GM12878 (cell line): ENCODE results near the gene SNED1. TPM values are rescaled to one million over a fixed set of nuclear protein-coding genes. Genes with fewer than 3 reads are reported as not detected.

Experiments
- ASH2L ChIP-seq: fragments of 300-600, 200-600 bp; sonication (generic); IDR thresholded peaks from 2 replicates; pipeline ENCODE4 v1.6.1; 2017; ENCODE audit warnings: low read depth, mild to moderate bottlenecking, borderline replicate concordance
- BCL11A ChIP-seq: IDR thresholded peaks from 2 replicates; pipeline ENCODE4 v1.6.1; 2011; ENCODE audit warnings: low read depth, low read length
- BHLHE40 ChIP-seq, 2 experiments: fragments of 450-650 bp in 1 of 2; IDR thresholded peaks; 2 replicates each; pipeline ENCODE4 v1.6.1; 2011 to 2017; ENCODE audit warnings: low read depth in 2 of 2, borderline replicate concordance in 1 of 2, improper control_type of control experiment in 1 of 2, low read length in 1 of 2, mild to moderate bottlenecking in 1 of 2
- BRCA1 ChIP-seq: IDR thresholded peaks from 2 replicates; pipeline ENCODE4 v1.6.1; 2011; ENCODE audit warnings: low read depth, low read length, improper control_type of control experiment
- EED ChIP-seq: sonication (generic); IDR thresholded peaks from 2 replicates; pipeline ENCODE4 v1.6.1; 2016; ENCODE audit warnings: antibody characterized with exemption, low read depth
- ETV6 ChIP-seq, 2 experiments: fragments of 450-650 bp in 1 of 2; IDR thresholded peaks in 1 of 2; conservative IDR thresholded peaks in 1 of 2; 2 replicates each; pipeline ENCODE4 v1.6.1; 2014; ENCODE audit warnings: antibody characterized with exemption in 1 of 2, borderline replicate concordance in 1 of 2, low read depth in 1 of 2, mild to moderate bottlenecking in 1 of 2, moderate library complexity in 1 of 2
- IRF4 ChIP-seq: IDR thresholded peaks from 2 replicates; pipeline ENCODE4 v1.6.1; 2011; ENCODE audit warnings: low read depth, low read length
- NBN ChIP-seq: fragments of 450-650 bp; IDR thresholded peaks from 2 replicates; pipeline ENCODE4 v1.6.1; 2016
- NFYA ChIP-seq: IDR thresholded peaks from 2 replicates; pipeline ENCODE4 v1.6.1; 2011; ENCODE audit warnings: low read depth, mild to moderate bottlenecking, low read length, improper control_type of control experiment, borderline replicate concordance
- NR2F1 ChIP-seq: fragments of 450-650 bp; conservative IDR thresholded peaks from 2 replicates; pipeline ENCODE4 v1.6.1; 2017; ENCODE audit warnings: mild to moderate bottlenecking
- POLR2A ChIP-seq: IDR thresholded peaks from 2 replicates; pipeline ENCODE4 v1.6.1; 2011; ENCODE audit warnings: low read depth, mild to moderate bottlenecking, low read length
- POLR2AphosphoS5 ChIP-seq: IDR thresholded peaks from 2 replicates; pipeline ENCODE4 v1.6.1; 2011; ENCODE audit warnings: mild to moderate bottlenecking, low read length, inconsistent platforms
- SREBF2 ChIP-seq: IDR thresholded peaks from 2 replicates; pipeline ENCODE4 v1.6.1; 2012; ENCODE audit warnings: mild to moderate bottlenecking, low read length
- STAT1 ChIP-seq: fragments of 450-650 bp; conservative IDR thresholded peaks from 2 replicates; pipeline ENCODE4 v1.6.1; 2014; ENCODE audit warnings: antibody characterized with exemption, mild to moderate bottlenecking
- STAT3 ChIP-seq: IDR thresholded peaks from 2 replicates; pipeline ENCODE4 v1.6.1; 2011; ENCODE audit warnings: low read depth, low read length, improper control_type of control experiment
- ZBED1 ChIP-seq: IDR thresholded peaks from 2 replicates; pipeline ENCODE4 v1.6.1; 2016; ENCODE audit warnings: borderline replicate concordance
- polyA plus RNA-seq, 11 experiments: library from polyadenylated mRNA; depleted of rRNA in 4 of 11; unstranded in 6 of 11; stranded (reverse) in 5 of 11; fragments of >200 nt; fragmentation: Nextera tagmentation in 4 of 11; fragmentation: Illumina TruSeq in 1 of 11; extraction: Ambion mirVana in 4 of 11; extraction: Trizol in 1 of 11; gene quantifications; 1 replicate in 1 of 11; 2 replicates in 10 of 11; pipeline versions ENCODE4 v1.2.1 to v1.2.3, GENCODE V29; 2011 to 2016; ENCODE audit warnings: inconsistent platforms in 2 of 11, missing spikeins in 2 of 11, low read depth in 1 of 11
- total RNA-seq, 4 experiments: library from RNA; depleted of rRNA in 3 of 4; stranded (reverse); fragments of >200 nt in 3 of 4; fragmentation: Illumina TruSeq in 1 of 4; extraction: Trizol in 1 of 4; gene quantifications; 2 replicates each; pipeline versions ENCODE4 v1.2.1 to v1.2.3, GENCODE V29; 2013 to 2021
- TF ChIP-seq, protein P1 (sequence below): IDR thresholded peaks from 2 replicates; pipeline ENCODE4 v1.6.1; 2011; ENCODE audit warnings: borderline replicate concordance, low read depth, mild to moderate bottlenecking, moderate library complexity, low read length; ENCODE audit not compliant: insufficient read depth, poor library complexity, severe bottlenecking
- TF ChIP-seq, protein P2 (sequence below): IDR thresholded peaks from 2 replicates; pipeline ENCODE4 v1.6.1; 2012; ENCODE audit warnings: improper control_type of control experiment, low read depth, low read length; ENCODE audit not compliant: insufficient replicate concordance
- TF ChIP-seq, protein P3 (sequence below): fragments of 450-650 bp; IDR thresholded peaks from 2 replicates; pipeline ENCODE4 v1.6.1; 2017; ENCODE audit warnings: mild to moderate bottlenecking, moderate library complexity
- TF ChIP-seq, protein P4 (sequence below): IDR thresholded peaks from 2 replicates; pipeline ENCODE4 v1.6.1; 2012; ENCODE audit warnings: low read length, inconsistent platforms

The SNED1 gene
- total and polyA plus RNA-seq, 10 of the 15 experiments (the other 5 are each of a cell fraction or from before 2014, with no cell fraction given): 0.05 to 8.4 (median 3.0) TPM

DNA sequence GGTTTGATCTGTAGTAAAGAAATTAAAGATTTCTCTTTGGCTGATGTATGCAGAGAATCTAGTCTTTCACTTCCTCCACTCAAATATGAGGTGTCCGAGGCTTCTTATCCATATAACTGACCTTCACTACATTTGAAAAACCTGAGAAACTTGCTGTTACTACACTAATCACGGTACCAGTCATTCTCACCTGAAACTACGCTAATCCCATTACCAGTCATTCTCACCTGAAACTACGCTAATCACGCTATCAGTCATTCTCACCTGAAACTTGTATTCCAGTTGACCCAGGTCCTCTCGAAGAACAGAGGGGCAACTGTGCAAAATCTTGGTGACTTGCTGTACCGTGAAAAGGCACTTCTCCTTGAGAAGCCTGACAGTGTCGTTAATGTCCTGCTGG is 98.6 kb downstream of the SNED1 start (continued):
- TF ChIP-seq, protein P1, sequence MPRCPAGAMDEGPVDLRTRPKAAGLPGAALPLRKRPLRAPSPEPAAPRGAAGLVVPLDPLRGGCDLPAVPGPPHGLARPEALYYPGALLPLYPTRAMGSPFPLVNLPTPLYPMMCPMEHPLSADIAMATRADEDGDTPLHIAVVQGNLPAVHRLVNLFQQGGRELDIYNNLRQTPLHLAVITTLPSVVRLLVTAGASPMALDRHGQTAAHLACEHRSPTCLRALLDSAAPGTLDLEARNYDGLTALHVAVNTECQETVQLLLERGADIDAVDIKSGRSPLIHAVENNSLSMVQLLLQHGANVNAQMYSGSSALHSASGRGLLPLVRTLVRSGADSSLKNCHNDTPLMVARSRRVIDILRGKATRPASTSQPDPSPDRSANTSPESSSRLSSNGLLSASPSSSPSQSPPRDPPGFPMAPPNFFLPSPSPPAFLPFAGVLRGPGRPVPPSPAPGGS: peak; percentile 56
- TF ChIP-seq NFYA (no peak), POLR2AphosphoS5 (peak; percentile 62), SREBF2 (no peak), ASH2L (no peak), NR2F1 (peak; percentile 80), BRCA1 (no peak), IRF4 (peak; percentile 95), BHLHE40 (IDR thresholded peaks at IDR 0.05; ENCODE audit: borderline replicate concordance in 1 of 2, low read depth in 2 of 2, low read length in 1 of 2) (peak; percentile 58 to 65; a peak in 3 of 4 replicates), BCL11A (peak; percentile 95), EED (peak; percentile 93), ETV6 (conservative IDR thresholded peaks at IDR 0.05 in 1 of 2, IDR thresholded peaks at IDR 0.05 in 1 of 2; ENCODE audit: borderline replicate concordance in 1 of 2, low read depth in 1 of 2) (peak in 1 of 2 experiments; percentile 74; a peak in 1 of 4 replicates), STAT1 (no peak), POLR2A (0 out of 2 replicates have a peak, but pooled peaks have one; percentile 34), NBN (0 out of 2 replicates have a peak, but pooled peaks have one; percentile 71), STAT3 (peak; percentile 85; the same call in 1 of the 2 replicates), ZBED1 (peak; percentile 76; the same call in 1 of the 2 replicates)
- TF ChIP-seq, protein P2, sequence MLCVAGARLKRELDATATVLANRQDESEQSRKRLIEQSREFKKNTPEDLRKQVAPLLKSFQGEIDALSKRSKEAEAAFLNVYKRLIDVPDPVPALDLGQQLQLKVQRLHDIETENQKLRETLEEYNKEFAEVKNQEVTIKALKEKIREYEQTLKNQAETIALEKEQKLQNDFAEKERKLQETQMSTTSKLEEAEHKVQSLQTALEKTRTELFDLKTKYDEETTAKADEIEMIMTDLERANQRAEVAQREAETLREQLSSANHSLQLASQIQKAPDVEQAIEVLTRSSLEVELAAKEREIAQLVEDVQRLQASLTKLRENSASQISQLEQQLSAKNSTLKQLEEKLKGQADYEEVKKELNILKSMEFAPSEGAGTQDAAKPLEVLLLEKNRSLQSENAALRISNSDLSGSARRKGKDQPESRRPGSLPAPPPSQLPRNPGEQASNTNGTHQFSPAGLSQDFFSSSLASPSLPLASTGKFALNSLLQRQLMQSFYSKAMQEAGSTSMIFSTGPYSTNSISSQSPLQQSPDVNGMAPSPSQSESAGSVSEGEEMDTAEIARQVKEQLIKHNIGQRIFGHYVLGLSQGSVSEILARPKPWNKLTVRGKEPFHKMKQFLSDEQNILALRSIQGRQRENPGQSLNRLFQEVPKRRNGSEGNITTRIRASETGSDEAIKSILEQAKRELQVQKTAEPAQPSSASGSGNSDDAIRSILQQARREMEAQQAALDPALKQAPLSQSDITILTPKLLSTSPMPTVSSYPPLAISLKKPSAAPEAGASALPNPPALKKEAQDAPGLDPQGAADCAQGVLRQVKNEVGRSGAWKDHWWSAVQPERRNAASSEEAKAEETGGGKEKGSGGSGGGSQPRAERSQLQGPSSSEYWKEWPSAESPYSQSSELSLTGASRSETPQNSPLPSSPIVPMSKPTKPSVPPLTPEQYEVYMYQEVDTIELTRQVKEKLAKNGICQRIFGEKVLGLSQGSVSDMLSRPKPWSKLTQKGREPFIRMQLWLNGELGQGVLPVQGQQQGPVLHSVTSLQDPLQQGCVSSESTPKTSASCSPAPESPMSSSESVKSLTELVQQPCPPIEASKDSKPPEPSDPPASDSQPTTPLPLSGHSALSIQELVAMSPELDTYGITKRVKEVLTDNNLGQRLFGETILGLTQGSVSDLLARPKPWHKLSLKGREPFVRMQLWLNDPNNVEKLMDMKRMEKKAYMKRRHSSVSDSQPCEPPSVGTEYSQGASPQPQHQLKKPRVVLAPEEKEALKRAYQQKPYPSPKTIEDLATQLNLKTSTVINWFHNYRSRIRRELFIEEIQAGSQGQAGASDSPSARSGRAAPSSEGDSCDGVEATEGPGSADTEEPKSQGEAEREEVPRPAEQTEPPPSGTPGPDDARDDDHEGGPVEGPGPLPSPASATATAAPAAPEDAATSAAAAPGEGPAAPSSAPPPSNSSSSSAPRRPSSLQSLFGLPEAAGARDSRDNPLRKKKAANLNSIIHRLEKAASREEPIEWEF: no peak
- TF ChIP-seq, protein P3, sequence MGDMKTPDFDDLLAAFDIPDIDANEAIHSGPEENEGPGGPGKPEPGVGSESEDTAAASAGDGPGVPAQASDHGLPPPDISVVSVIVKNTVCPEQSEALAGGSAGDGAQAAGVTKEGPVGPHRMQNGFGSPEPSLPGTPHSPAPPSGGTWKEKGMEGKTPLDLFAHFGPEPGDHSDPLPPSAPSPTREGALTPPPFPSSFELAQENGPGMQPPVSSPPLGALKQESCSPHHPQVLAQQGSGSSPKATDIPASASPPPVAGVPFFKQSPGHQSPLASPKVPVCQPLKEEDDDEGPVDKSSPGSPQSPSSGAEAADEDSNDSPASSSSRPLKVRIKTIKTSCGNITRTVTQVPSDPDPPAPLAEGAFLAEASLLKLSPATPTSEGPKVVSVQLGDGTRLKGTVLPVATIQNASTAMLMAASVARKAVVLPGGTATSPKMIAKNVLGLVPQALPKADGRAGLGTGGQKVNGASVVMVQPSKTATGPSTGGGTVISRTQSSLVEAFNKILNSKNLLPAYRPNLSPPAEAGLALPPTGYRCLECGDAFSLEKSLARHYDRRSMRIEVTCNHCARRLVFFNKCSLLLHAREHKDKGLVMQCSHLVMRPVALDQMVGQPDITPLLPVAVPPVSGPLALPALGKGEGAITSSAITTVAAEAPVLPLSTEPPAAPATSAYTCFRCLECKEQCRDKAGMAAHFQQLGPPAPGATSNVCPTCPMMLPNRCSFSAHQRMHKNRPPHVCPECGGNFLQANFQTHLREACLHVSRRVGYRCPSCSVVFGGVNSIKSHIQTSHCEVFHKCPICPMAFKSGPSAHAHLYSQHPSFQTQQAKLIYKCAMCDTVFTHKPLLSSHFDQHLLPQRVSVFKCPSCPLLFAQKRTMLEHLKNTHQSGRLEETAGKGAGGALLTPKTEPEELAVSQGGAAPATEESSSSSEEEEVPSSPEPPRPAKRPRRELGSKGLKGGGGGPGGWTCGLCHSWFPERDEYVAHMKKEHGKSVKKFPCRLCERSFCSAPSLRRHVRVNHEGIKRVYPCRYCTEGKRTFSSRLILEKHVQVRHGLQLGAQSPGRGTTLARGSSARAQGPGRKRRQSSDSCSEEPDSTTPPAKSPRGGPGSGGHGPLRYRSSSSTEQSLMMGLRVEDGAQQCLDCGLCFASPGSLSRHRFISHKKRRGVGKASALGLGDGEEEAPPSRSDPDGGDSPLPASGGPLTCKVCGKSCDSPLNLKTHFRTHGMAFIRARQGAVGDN: 0 out of 2 replicates have a peak, but pooled peaks have one; percentile 77
- TF ChIP-seq, protein P4, sequence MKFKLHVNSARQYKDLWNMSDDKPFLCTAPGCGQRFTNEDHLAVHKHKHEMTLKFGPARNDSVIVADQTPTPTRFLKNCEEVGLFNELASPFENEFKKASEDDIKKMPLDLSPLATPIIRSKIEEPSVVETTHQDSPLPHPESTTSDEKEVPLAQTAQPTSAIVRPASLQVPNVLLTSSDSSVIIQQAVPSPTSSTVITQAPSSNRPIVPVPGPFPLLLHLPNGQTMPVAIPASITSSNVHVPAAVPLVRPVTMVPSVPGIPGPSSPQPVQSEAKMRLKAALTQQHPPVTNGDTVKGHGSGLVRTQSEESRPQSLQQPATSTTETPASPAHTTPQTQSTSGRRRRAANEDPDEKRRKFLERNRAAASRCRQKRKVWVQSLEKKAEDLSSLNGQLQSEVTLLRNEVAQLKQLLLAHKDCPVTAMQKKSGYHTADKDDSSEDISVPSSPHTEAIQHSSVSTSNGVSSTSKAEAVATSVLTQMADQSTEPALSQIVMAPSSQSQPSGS: peak; percentile 75
